ENCODE data around the gene BRINP3. TPM values are rescaled to one million over a fixed set of nuclear protein-coding genes. Genes with fewer than 3 reads are reported as not detected.

The BRINP3 gene
- total and polyA plus RNA-seq, 2 experiments from 2014 or later: not detected

- Mint-ChIP-seq H3K4me3 (no peak overlapping the region), H3K9me3 (no peaks in the 10 kb centered on the region), H3K4me1 (peaks cover 10% of the 10 kb centered on the region; the same call in 2 of the 3 replicates), H3K27me3 (ENCODE audit: insufficient read depth, low read depth, poor library complexity) (no peaks in the 10 kb centered on the region), H3K27ac (no peak overlapping the region), H3K36me3 (ENCODE audit: low read depth) (no peaks in the 10 kb centered on the region; the same call in 2 of the 3 replicates)
- H2AFZ ChIP-seq: no peak overlapping the region
- no peaks in the 10 kb centered on the region for H3K27me3 ChIP-seq (ENCODE audit: insufficient read depth)
- ATAC-seq (no peak), DNase-seq (ENCODE audit: low spot score) (no peak)
- no peaks in the 10 kb centered on the region for H3K9me2 ChIP-seq (ENCODE audit: insufficient read depth)
- no peak for TF ChIP-seq EZH2 (IDR thresholded peaks at IDR 0.05; ENCODE audit: low read depth, unreplicated experiment)
- TF ChIP-seq ETS1 (IDR thresholded peaks at IDR 0.05): no peak
- no peak for TF ChIP-seq JUNB (IDR thresholded peaks at IDR 0.05; ENCODE audit: unreplicated experiment)
- TF ChIP-seq CTCF (conservative IDR thresholded peaks at IDR 0.05; ENCODE audit: low read depth in 2 of 2): no peak
- TF ChIP-seq EZH2phosphoT487 (IDR thresholded peaks at IDR 0.05; ENCODE audit: unreplicated experiment): no peak
- TF ChIP-seq ZNF331 (CRISPR knock-in tag; IDR thresholded peaks at IDR 0.05; ENCODE audit: low read depth): no peak
- TF ChIP-seq STAT1 (IDR thresholded peaks at IDR 0.05; ENCODE audit: unreplicated experiment): no peak
- no peak for TF ChIP-seq ZNF114 (CRISPR knock-in tag; IDR thresholded peaks at IDR 0.05)
- TF ChIP-seq NANOG (IDR thresholded peaks at IDR 0.05; ENCODE audit: borderline replicate concordance): no peak
- no peak for TF ChIP-seq ZNF462 (CRISPR knock-in tag; IDR thresholded peaks at IDR 0.05)
- TF ChIP-seq POLR2AphosphoS5 (IDR thresholded peaks at IDR 0.05; ENCODE audit: low read depth): no peak
- TF ChIP-seq CREB1 (CRISPR knock-in tag; IDR thresholded peaks at IDR 0.05; ENCODE audit: low read depth): no peak
- no peak for TF ChIP-seq REST (IDR thresholded peaks at IDR 0.05; ENCODE audit: unreplicated experiment)
- no peaks in the 10 kb centered on the region for H3K79me2 ChIP-seq (replicated peaks; ENCODE audit: insufficient read depth)
- H4K20me1 ChIP-seq (replicated peaks; ENCODE audit: insufficient read depth): no peaks in the 10 kb centered on the region
- H3K36me3 ChIP-seq (ENCODE audit: insufficient read depth): no peaks in the 10 kb centered on the region
- H3F3A ChIP-seq (replicated peaks; ENCODE audit: low read depth): no peaks in the 10 kb centered on the region
- no peak overlapping the region for H3K27ac ChIP-seq (ENCODE audit: low read depth)
- no peaks in the 10 kb centered on the region for H3K4me1 ChIP-seq (ENCODE audit: insufficient read depth)
- H3K4me2 ChIP-seq: no peak overlapping the region
- H3K4me3 ChIP-seq: no peak overlapping the region
Measured at GRCh38 chr1:190192627-190193026, 285.0 kb downstream of the BRINP3 start.
